Activated CD4-positive, alpha-beta T cell treated with anti-CD3 and anti-CD28 coated beads, Interleukin-2, amount 10 ng/mL, durations not matched to agents 7 days and 5 days (primary cell): Measurements from ENCODE around the gene SZRD1. TPM values are rescaled to one million over a fixed set of nuclear protein-coding genes. Genes with fewer than 3 reads are reported as not detected.
A peak's percentile ranks its signal among the peaks of the same experiment; 100 is the strongest.

Experiments
- CTCF ChIA-PET: fragments of 350-600 bp; sonication (Branson Sonifier 250); formaldehyde crosslinking; loops from one replicate; lab custom pipeline; 2021; ENCODE audit warnings: antibody characterized with exemption; lab: Charles Lee
- POLR2A ChIA-PET: fragments of 350-600 bp; sonication (Branson Sonifier 250); formaldehyde crosslinking; loops from one replicate; lab custom pipeline; 2021; ENCODE audit warnings: antibody characterized with exemption; lab: Charles Lee
- DNase-seq: peaks from one replicate; pipeline ENCODE4 v3.0.0-alpha.2; 2020
- H3K27ac Mint-ChIP-seq: one replicate; pipeline ENCODE4 v1.8.0; 2021; ENCODE audit warnings: mild to moderate bottlenecking, moderate library complexity, mixed read lengths
- H3K27me3 Mint-ChIP-seq: one replicate; pipeline ENCODE4 v1.8.0; 2021; ENCODE audit warnings: mixed read lengths
- H3K36me3 Mint-ChIP-seq: one replicate; pipeline ENCODE4 v1.8.0; 2021; ENCODE audit warnings: low read depth, mixed read lengths
- H3K4me1 Mint-ChIP-seq: one replicate; pipeline ENCODE4 v1.8.0; 2021; ENCODE audit warnings: mixed read lengths
- H3K4me3 Mint-ChIP-seq: one replicate; pipeline ENCODE4 v1.8.0; 2021; ENCODE audit warnings: mild to moderate bottlenecking, moderate library complexity, mixed read lengths
- H3K9me3 Mint-ChIP-seq: one replicate; pipeline ENCODE4 v1.8.0; 2021; ENCODE audit warnings: mixed read lengths
- total RNA-seq, 2 experiments: library from RNA; stranded (reverse); gene quantifications; one replicate each; pipeline ENCODE4 v1.2.3, GENCODE V29; 2021

Gene SZRD1
- total RNA-seq, 2 experiments from 2014 or later: 156 to 177 TPM

DNA sequence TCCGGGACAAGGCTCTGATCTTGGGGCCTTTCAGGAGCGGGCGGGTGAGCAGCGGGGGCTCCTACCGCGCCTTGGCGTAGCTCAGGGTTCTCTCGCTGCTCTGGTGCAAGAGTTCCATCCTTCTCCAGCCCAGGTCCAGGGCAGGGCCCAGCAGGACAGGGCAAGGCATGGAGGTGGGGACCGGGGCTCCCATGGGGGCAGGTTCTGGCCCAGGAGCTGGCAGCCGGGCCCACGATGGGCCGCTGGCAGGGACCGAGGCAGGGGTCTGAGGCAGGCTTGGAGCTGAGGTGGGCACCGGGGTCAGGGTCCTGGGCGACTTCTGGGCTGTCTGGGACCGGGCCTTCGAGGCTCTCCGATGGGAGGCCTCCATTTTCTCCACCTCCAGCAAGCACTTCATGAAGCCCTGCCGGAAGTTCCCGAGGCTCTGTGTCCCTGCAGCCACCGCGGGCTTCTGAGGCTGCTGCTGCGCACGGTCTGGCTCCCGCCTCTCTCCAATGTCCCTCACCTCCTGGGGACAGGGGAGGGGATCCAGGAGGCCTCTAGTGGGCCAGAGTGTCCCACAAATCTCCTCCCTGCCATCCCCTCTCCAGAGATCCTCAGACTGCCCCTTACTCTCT is 42.6 kb downstream of the SZRD1 start:
- Mint-ChIP-seq H3K36me3 (no peaks in the 10 kb centered on the region), H3K4me1 (no peaks in the 10 kb centered on the region), H3K9me3 (no peaks in the 10 kb centered on the region), H3K27me3 (peaks cover 3% of the 10 kb centered on the region), H3K4me3 (no peak overlapping the region), H3K27ac (no peak overlapping the region)
- DNase-seq: no peak
- CTCF ChIA-PET: no interaction called here
- POLR2A ChIA-PET: no interaction called here

DNA sequence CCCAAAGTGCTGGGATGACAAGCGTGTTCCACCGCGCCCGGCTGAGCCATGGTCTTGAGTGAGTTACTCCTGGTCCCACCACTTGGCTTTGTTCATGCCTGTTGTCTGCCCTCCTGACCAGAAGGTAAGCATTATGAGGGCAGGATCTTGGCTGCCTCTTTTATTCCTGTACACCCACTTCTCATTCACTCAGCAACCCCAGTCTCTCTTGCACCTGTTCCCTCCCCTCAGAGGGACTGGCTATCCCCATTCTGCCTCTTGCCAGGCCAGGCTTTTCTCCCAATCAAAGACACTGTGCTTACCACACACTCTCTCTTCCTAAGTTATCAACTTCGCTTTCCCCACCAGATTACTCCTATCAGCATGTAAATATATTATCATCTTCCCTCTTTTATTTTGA is 43.8 kb downstream of the SZRD1 start:
- Mint-ChIP-seq H3K4me1 (no peaks in the 10 kb centered on the region), H3K36me3 (no peaks in the 10 kb centered on the region), H3K4me3 (no peak overlapping the region), H3K9me3 (no peaks in the 10 kb centered on the region), H3K27ac (no peak overlapping the region), H3K27me3 (peaks cover 3% of the 10 kb centered on the region)
- CTCF ChIA-PET: interaction anchor here (1.5 kb wide), 1 partner anchor 14 kb away, joined by 3 read pairs; no protein-coding TSS in a partner anchor
- no peak for DNase-seq
- POLR2A ChIA-PET: no interaction called here

DNA sequence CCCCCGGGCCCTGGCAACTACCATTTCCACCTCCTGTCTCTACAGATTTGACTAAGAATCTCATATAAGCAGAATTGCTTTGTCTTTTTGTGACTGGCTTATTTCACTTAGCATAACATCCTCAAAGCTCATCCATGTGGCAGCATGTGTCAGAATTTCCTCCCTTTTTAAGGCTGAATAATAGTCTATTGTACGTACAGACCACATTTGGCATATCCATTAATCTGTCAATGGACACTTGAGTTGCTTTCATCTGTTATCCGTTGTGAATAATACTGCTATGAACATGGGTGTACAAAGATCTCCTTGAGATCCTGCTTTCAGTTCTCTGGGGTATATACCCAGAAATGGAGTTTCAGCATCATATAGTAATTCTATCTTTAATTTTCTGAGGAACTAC is 46.1 kb downstream of the SZRD1 start:
- Mint-ChIP-seq H3K27me3 (no peaks in the 10 kb centered on the region), H3K36me3 (no peaks in the 10 kb centered on the region), H3K4me3 (no peak overlapping the region), H3K9me3 (no peaks in the 10 kb centered on the region), H3K27ac (no peak overlapping the region), H3K4me1 (peaks cover 3% of the 10 kb centered on the region)
- ChIA-PET POLR2A (no interaction called here), CTCF (interaction anchor here (2.8 kb wide), 1 partner anchor 27 kb away, joined by 8 read pairs; the partner anchor contains the start of gene NECAP2)
- DNase-seq: no peak

DNA sequence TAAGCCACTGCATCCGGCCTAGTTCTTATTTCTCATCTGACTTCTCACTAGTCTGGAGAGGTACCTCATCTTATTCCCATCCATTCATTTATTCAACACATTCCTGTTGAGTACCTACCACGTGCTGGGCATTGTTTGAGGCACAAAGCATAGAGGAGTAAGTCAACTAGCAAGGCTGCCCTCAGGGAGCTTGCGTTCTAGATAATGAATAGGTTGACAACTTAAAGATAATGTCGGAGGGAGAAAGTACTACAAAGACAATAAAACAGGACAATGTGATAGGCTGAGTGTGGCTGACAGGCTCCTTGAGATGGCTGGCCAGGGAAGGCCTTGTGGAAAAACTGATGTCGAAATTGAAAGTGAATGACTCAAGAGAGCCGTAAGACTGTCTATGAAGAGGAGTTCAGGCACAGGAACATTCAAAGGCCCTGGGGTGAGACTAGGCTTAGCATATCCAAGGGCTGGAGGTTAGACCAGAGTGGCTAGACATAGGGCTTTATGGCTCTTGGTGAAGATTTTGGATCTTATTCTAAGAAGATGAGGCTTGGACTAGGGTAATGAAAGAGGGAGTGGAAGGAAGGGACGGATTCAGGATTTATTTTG is 51.9 kb downstream of the SZRD1 start:
- Mint-ChIP-seq H3K27me3 (no peaks in the 10 kb centered on the region), H3K9me3 (no peaks in the 10 kb centered on the region), H3K4me1 (peaks cover 37% of the 10 kb centered on the region), H3K36me3 (peaks cover 3% of the 10 kb centered on the region), H3K4me3 (no peak overlapping the region), H3K27ac (peak overlapping the region; percentile 93)
- no peak for DNase-seq
- ChIA-PET CTCF (interaction anchor here (0.7 to 0.9 kb wide), 2 partner anchors 22 to 70 kb away, joined by 3 to 4 read pairs; partner anchors contain the start of gene NECAP2), POLR2A (no interaction called here)

DNA sequence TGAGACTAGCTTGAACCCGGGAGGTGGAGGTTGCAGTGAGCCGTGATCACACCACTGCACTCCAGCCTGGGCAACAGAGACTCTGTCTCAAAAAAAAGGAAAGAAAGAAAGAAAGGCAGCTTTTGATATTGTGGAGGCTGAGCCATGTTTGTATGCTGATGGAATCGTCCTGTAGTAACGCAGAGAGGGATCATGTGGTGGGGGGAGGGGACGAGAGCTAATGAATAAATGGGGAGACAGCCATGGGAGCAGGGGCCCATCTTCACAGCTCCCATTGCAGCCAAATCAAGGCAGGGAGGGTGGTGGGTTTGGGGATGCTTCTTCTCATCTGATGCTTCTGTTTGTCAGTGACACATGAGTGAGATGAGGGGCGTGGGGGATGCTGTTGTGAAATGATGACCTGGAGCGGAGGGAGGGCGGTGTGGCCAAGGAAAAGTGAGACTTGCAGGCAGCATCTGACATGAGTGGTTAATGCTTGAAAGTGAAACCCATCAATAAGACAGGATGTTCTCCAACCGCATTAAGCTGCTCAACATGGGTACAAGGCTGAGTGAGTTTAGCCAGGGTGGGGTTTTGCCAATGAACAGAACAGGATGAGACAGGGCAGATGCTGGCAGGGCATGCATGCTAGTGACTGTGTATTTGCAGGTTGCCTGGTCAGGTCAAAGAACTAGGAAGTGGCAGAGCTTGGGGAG is 53.5 kb downstream of the SZRD1 start:
- DNase-seq: peak; percentile 80
- Mint-ChIP-seq H3K27me3 (no peaks in the 10 kb centered on the region), H3K9me3 (no peaks in the 10 kb centered on the region), H3K4me3 (peak overlapping the region; percentile 39), H3K36me3 (peaks cover 3% of the 10 kb centered on the region), H3K4me1 (peaks cover 37% of the 10 kb centered on the region), H3K27ac (peak overlapping the region; percentile 93)
- POLR2A ChIA-PET: interaction anchor here (1.0 kb wide), 1 partner anchor 20 kb away, joined by 3 read pairs; no protein-coding TSS in a partner anchor
- CTCF ChIA-PET: interaction anchor here (1.2 to 1.5 kb wide), 5 partner anchors 12 to 40 kb away, joined by 3 to 8 read pairs (median 3); partner anchors contain the start of gene NECAP2

DNA sequence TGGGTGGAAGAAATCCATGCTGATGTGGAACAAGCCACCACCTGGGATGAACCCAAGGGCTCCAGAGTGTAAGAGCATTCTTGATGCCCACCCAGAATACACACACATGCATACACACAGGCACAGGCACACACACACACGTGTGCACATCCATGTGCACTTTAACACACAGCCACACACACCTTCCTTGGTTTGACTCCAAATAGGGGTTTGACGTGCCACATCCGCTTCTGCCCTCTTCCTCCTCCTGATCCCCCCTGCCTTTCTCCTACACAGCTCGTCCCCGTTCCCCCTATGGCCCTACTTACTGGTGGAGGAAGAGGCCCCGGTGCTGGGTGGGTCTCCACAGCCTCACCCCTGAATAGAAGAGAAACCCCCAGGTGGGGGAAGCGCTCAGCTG is 54.2 kb downstream of the SZRD1 start:
- Mint-ChIP-seq H3K4me1 (peaks cover 37% of the 10 kb centered on the region), H3K27me3 (no peaks in the 10 kb centered on the region), H3K36me3 (peaks cover 3% of the 10 kb centered on the region), H3K27ac (peak overlapping the region; percentile 93), H3K4me3 (peak overlapping the region; percentile 39), H3K9me3 (no peaks in the 10 kb centered on the region)
- ChIA-PET CTCF (interaction anchor here (1.4 to 1.5 kb wide), 3 partner anchors 12 to 19 kb away, joined by 3 to 5 read pairs (median 3); partner anchors contain the start of gene NECAP2), POLR2A (no interaction called here)
- DNase-seq: no peak

DNA sequence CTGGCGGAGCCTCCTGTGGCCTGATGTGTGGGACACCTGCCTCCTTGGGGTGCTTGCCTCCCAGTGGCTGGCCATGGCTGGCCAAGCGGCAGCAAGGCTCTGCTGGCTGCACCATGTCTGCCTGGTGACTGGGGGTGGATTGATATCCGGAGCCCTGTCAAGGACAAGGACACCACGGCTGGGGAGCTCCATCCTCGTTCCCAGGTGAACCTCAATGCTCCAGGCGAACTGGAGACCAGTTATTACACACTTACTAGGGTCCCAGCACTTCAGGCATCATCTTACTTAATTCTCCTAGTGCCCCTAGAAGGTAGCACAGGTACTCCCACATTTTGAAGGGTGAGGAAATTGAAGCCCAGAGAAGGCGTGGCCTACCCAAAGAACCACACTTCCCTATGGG is 55.0 kb downstream of the SZRD1 start:
- Mint-ChIP-seq H3K27me3 (no peaks in the 10 kb centered on the region), H3K27ac (peak overlapping the region; percentile 93), H3K9me3 (no peaks in the 10 kb centered on the region), H3K36me3 (peaks cover 3% of the 10 kb centered on the region), H3K4me3 (no peak overlapping the region), H3K4me1 (peaks cover 37% of the 10 kb centered on the region)
- DNase-seq: no peak
- POLR2A ChIA-PET: no interaction called here
- CTCF ChIA-PET: no interaction called here

DNA sequence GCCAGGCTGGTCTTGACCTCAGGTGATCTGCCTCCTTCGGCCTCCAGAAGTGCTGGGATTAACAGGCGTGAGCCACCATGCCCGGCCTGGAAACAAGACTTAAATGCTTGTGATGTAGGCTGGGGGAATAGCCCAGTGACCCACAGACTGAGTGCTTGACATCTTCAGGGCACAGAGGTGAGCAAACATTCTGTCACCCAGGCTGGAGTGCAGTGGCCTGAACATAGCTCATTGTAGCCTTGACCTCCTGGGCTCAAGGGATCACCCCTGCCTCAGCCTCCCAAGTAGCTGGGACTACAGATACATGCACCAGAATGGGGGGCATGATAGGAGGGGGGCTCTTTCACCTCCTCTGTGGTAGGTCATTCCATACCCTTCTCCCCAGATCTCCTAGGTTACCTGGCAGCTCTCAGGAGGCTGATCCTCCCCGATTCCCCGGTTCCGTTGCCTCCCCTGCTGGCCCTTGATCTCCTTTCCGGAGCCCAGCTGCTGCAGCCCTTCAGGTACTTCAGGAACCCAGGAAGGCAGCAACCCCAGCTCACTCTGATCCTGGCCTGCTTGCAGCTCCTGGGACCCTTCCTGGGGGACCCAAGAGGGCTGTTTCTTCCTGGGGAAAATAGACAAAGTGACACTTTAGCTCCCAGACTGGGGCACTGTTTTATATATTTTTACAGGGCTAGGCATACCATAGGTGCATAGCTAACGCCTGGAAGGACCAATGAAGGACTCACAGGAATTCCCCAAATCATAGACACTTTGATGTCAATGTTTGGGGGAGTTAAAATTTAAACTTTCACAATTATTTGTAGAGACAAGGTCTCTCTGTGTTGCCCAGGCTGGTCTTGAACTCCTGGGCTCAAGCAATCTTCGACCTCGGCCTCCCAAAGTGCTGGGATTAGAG is 58.3 kb downstream of the SZRD1 start:
- CTCF ChIA-PET: interaction anchor here (0.9 to 1.0 kb wide), 2 partner anchors 10 to 32 kb away, joined by 3 read pairs; no protein-coding TSS in a partner anchor
- Mint-ChIP-seq H3K4me1 (peaks cover 17% of the 10 kb centered on the region), H3K9me3 (no peaks in the 10 kb centered on the region), H3K27me3 (no peaks in the 10 kb centered on the region), H3K36me3 (no peaks in the 10 kb centered on the region), H3K4me3 (no peak overlapping the region), H3K27ac (no peak overlapping the region)
- no peak for DNase-seq
- POLR2A ChIA-PET: interaction anchor here (0.6 kb wide), 1 partner anchor 17 kb away, joined by 3 read pairs; no protein-coding TSS in a partner anchor

DNA sequence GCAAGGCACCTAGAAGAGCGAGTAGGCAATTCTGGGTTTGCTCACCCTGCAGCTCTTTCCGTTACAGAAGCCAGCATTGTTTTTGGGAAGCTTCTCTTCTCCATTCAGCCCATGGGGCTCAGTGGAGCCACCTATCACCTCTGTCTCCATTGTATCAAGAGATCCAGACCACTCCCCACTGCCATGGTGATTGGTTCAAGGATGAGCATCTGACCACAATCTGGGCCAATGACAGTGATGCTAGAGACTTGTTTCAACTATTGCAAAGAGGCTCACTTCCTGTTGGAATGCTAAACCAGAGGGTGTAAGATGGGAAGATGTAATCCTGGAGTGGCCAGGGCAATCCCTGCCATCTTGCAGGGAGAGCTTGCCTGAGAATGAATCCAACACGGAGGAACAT is 63.6 kb downstream of the SZRD1 start:
- Mint-ChIP-seq H3K27ac (no peak overlapping the region), H3K4me1 (peaks cover 3% of the 10 kb centered on the region), H3K9me3 (no peaks in the 10 kb centered on the region), H3K4me3 (no peak overlapping the region), H3K36me3 (no peaks in the 10 kb centered on the region), H3K27me3 (peaks cover 8% of the 10 kb centered on the region)
- DNase-seq: no peak
- ChIA-PET CTCF (interaction anchor here (1.8 kb wide), 1 partner anchor 10 kb away, joined by 10 read pairs; the partner anchor contains the start of gene NECAP2), POLR2A (no interaction called here)

DNA sequence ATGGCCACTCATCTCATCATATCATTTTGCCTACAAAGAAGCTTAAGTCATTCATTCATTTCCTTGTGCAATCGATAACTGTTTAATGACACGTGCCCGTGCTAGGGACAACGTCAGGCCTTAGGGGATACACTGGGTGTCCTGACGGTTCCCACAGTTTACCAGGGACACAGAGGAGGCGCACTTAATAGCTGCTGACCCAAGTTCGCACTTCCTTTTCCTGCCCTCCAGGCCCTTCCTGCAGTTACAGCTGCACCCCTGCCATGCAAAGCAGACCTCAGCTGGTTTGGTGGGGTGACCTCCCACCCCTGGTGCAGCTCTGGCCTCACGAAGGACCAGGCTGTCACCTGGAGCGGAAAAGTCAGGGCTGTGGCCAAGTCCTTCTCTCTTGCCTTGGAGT is 66.0 kb downstream of the SZRD1 start:
- Mint-ChIP-seq H3K27me3 (peaks cover 8% of the 10 kb centered on the region), H3K4me1 (peaks cover 3% of the 10 kb centered on the region), H3K36me3 (no peaks in the 10 kb centered on the region), H3K4me3 (no peak overlapping the region), H3K9me3 (no peaks in the 10 kb centered on the region), H3K27ac (no peak overlapping the region)
- ChIA-PET CTCF (interaction anchor here (0.5 to 1.1 kb wide), 3 partner anchors 12 to 142 kb away, joined by 3 to 4 read pairs (median 3); no protein-coding TSS in a partner anchor), POLR2A (no interaction called here)
- DNase-seq: no peak

DNA sequence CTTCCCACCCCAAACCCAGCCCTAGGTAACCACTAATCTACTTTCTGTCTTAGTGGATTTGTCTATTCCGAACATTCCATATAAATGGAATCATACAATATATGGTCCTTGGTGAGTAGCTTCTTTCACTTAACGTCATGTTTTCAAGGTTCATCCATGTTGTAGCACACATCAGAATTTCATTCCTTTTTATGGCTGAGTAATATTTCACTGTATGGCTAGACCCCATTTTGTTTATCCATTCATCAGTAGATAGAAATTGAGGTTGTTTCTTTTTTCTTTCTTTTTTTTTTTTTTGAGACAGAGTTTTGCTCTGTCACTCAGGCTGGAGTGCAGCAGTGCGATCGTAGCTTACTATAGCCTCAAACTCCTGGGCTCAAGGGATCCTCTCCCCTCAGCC is 67.0 kb downstream of the SZRD1 start:
- no peak overlapping the region for H3K4me3 Mint-ChIP-seq
- no peak for DNase-seq
- H3K27me3 Mint-ChIP-seq: peaks cover 8% of the 10 kb centered on the region
- peaks cover 3% of the 10 kb centered on the region for H3K4me1 Mint-ChIP-seq
- H3K36me3 Mint-ChIP-seq: no peaks in the 10 kb centered on the region
- no peak overlapping the region for H3K27ac Mint-ChIP-seq
- CTCF ChIA-PET: interaction anchor here (1.4 kb wide), 1 partner anchor 13 kb away, joined by 3 read pairs; no protein-coding TSS in a partner anchor
- POLR2A ChIA-PET: no interaction called here
- no peaks in the 10 kb centered on the region for H3K9me3 Mint-ChIP-seq

DNA sequence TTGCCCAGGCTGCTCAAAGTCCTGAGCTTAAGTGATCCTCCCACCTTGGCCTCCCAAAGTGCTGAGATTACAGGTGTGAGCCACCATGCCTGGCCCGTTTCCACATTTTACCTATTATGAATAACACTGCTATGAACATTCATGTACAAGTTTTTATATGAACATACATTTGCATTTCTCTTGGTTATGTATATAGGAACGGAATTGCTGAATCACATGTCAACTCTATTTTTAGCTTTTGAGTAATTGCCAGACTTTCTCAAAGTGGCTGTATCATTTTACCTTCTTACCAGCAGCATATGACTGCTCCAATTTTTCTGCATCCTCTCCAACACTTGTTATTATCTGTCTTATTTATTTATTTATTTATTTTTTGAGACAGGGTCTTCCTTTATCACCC is 67.5 kb downstream of the SZRD1 start:
- ChIA-PET CTCF (interaction anchor here (0.6 to 1.4 kb wide), 2 partner anchors 14 to 58 kb away, joined by 3 read pairs; no protein-coding TSS in a partner anchor), POLR2A (no interaction called here)
- no peak for DNase-seq
- H3K9me3 Mint-ChIP-seq: no peaks in the 10 kb centered on the region
- H3K4me1 Mint-ChIP-seq: peaks cover 4% of the 10 kb centered on the region
- peaks cover 8% of the 10 kb centered on the region for H3K27me3 Mint-ChIP-seq
- no peak overlapping the region for H3K27ac Mint-ChIP-seq
- no peak overlapping the region for H3K4me3 Mint-ChIP-seq
- H3K36me3 Mint-ChIP-seq: no peaks in the 10 kb centered on the region
